HCT116 (cell line): ENCODE measurements around the gene IL12B. TPM values are rescaled to one million over a fixed set of nuclear protein-coding genes. Genes with fewer than 3 reads are reported as not detected.

Source experiments
- ATAC-seq: fragments of 200-7000 bp; cut with Tn5 transposase; 2 replicates; pipeline ENCODE4 v1.9.1; 2020; ENCODE audit warnings: mild to moderate bottlenecking, moderate library complexity
- BruUV-seq: library from RNA; stranded (reverse); fragments of 400-500 nt; replicated peaks from 2 replicates; lab custom pipeline; 2021; lab: Mats Ljungman, UMichigan
- CTCF ChIA-PET: fragments of 300-600 bp; sonication (Branson Sonifier 250); formaldehyde crosslinking; loops from one replicate; lab custom pipeline; 2021; ENCODE audit warnings: antibody characterized with exemption; lab: Charles Lee
- POLR2A ChIA-PET: fragments of 300-600, 350-600 bp; sonication (Branson Sonifier 250); formaldehyde crosslinking; loops from one replicate; lab custom pipeline; 2021; ENCODE audit warnings: antibody characterized with exemption; lab: Charles Lee
- RAD21 ChIA-PET, 2 experiments: fragments of 300-600 bp; sonication (Branson Sonifier 250); formaldehyde crosslinking; loops; one replicate each; lab custom pipeline; 2023; ENCODE audit warnings: low total read pairs in 2 of 2; ENCODE audit not compliant: uncharacterized antibody in 2 of 2, unreplicated experiment in 2 of 2, low non-redundant PET in 1 of 2; lab: Charles Lee
- DNase-seq: peaks from one replicate; pipeline ENCODE4 v3.0.0-alpha.2; 2010; ENCODE audit warnings: low read depth, low spot score
- H2AFZ ChIP-seq: fragments of 200-600 bp; shearing (Covaris generic), sonication (generic); 2 replicates; pipeline ENCODE4 v1.6.1; 2017; ENCODE audit warnings: low read depth, mixed run types, mixed read lengths, antibody characterized with exemption, low read length; ENCODE audit not compliant: poor library complexity, severe bottlenecking
- H3K27ac ChIP-seq: 2 replicates; pipeline ENCODE4 v1.5.1; 2012; ENCODE audit warnings: low read depth, low read length
- H3K27me3 ChIP-seq: fragments of 200-600 bp; sonication (generic); 2 replicates; pipeline ENCODE4 v1.6.1; 2016; ENCODE audit warnings: mixed run types, low read length, mixed read lengths; ENCODE audit not compliant: insufficient read depth
- H3K36me3 ChIP-seq, 2 experiments: fragments of 200-500 bp in 1 of 2; fragments of 200-600 bp in 1 of 2; sonication (Bioruptor generic) in 1 of 2; sonication (generic) in 1 of 2; 2 replicates each; pipeline versions ENCODE4 v1.5.1 to v1.6.1; 2014 to 2016; ENCODE audit warnings: low read length in 2 of 2, inconsistent platforms in 1 of 2, mixed read lengths in 1 of 2, mixed run types in 1 of 2; ENCODE audit not compliant: insufficient read depth in 2 of 2, control insufficient read depth in 1 of 2
- H3K4me1 ChIP-seq, 2 experiments: fragments of 200-600 bp in 1 of 2; sonication (generic) in 1 of 2; 2 replicates each; pipeline versions ENCODE4 v1.5.1 to v1.6.1; 2012 to 2017; ENCODE audit warnings: low read length in 2 of 2, inconsistent platforms in 1 of 2, mild to moderate bottlenecking in 1 of 2, mixed read lengths in 1 of 2, mixed run types in 1 of 2, moderate library complexity in 1 of 2; ENCODE audit not compliant: insufficient read depth in 2 of 2, control insufficient read depth in 1 of 2
- H3K4me2 ChIP-seq: fragments of 200-600 bp; sonication (generic); 2 replicates; pipeline ENCODE4 v1.6.1; 2017; ENCODE audit warnings: mixed run types, low read length, mixed read lengths
- H3K4me3 ChIP-seq, 2 experiments: fragments of 200-600 bp in 1 of 2; sonication (generic) in 1 of 2; replicated peaks in 1 of 2; 2 replicates each; pipeline ENCODE4 v1.5.1; 2011 to 2016; ENCODE audit warnings: low read length in 2 of 2, control low read depth in 1 of 2, low read depth in 1 of 2, mild to moderate bottlenecking in 1 of 2, mixed read lengths in 1 of 2, mixed run types in 1 of 2
- H3K79me2 ChIP-seq: fragments of 200-600 bp; sonication (generic); 2 replicates; pipeline ENCODE4 v1.6.1; 2017; ENCODE audit warnings: mild to moderate bottlenecking, mixed run types, low read length, moderate library complexity, mixed read lengths; ENCODE audit not compliant: insufficient read depth
- H3K9ac ChIP-seq: fragments of 200-600 bp; sonication (generic); 2 replicates; pipeline ENCODE4 v1.6.1; 2016; ENCODE audit warnings: low read length, mixed read lengths
- H3K9me2 ChIP-seq: fragments of 200-600 bp; sonication (generic), shearing (Covaris generic); 2 replicates; pipeline ENCODE4 v1.6.1; 2017; ENCODE audit warnings: mixed run types, mild to moderate bottlenecking, moderate library complexity; ENCODE audit not compliant: insufficient read depth
- H3K9me3 ChIP-seq, 2 experiments: fragments of 200-500 bp in 1 of 2; fragments of 200-600 bp in 1 of 2; sonication (Bioruptor generic) in 1 of 2; sonication (generic) in 1 of 2; 2 replicates each; pipeline ENCODE4 v1.6.1; 2014 to 2017; ENCODE audit warnings: low read length in 2 of 2, mixed read lengths in 2 of 2, inconsistent platforms in 1 of 2, low read depth in 1 of 2, mild to moderate bottlenecking in 1 of 2, mixed run types in 1 of 2, moderate library complexity in 1 of 2; ENCODE audit not compliant: control insufficient read depth in 1 of 2, insufficient read depth in 1 of 2
- H4K20me1 ChIP-seq: fragments of 200-600 bp; sonication (generic), shearing (Covaris generic); 2 replicates; pipeline ENCODE4 v1.6.1; 2017; ENCODE audit warnings: mixed run types, mild to moderate bottlenecking, moderate library complexity; ENCODE audit not compliant: insufficient read depth
- ATF3 ChIP-seq: IDR thresholded peaks from 2 replicates; pipeline ENCODE4 v1.6.1; 2012
- EGR1 ChIP-seq: IDR thresholded peaks from 2 replicates; pipeline ENCODE4 v1.6.1; 2012; ENCODE audit warnings: low read depth
- FOSL1 ChIP-seq: IDR thresholded peaks from 2 replicates; pipeline ENCODE4 v1.6.1; 2012; ENCODE audit warnings: low read depth
- RAD21 ChIP-seq: IDR thresholded peaks from 2 replicates; pipeline ENCODE4 v1.6.1; 2012; ENCODE audit warnings: low read depth, mild to moderate bottlenecking
- SIN3A ChIP-seq: IDR thresholded peaks from 2 replicates; pipeline ENCODE4 v1.6.1; 2012; ENCODE audit warnings: low read depth
- SP1 ChIP-seq: IDR thresholded peaks from 2 replicates; pipeline ENCODE4 v1.6.1; 2012; ENCODE audit warnings: low read depth
- TCF7L2 ChIP-seq: IDR thresholded peaks from 2 replicates; pipeline ENCODE4 v1.7.0; 2011; ENCODE audit warnings: borderline replicate concordance, inconsistent platforms; ENCODE audit not compliant: insufficient read depth, insufficient read length; ENCODE audit errors: extremely low read depth
- YY1 ChIP-seq: IDR thresholded peaks from 2 replicates; pipeline ENCODE4 v1.6.1; 2011; ENCODE audit warnings: low read length, low read depth, moderate library complexity, mild to moderate bottlenecking; ENCODE audit not compliant: insufficient replicate concordance; ENCODE audit errors: extremely low read depth
- ZBTB33 ChIP-seq: IDR thresholded peaks from 2 replicates; pipeline ENCODE4 v1.6.1; 2011; ENCODE audit warnings: mild to moderate bottlenecking, low read length, moderate library complexity; ENCODE audit not compliant: insufficient replicate concordance; ENCODE audit errors: extremely low read depth
- ZFX ChIP-seq: fragments of 450-650 bp; IDR thresholded peaks from 2 replicates; pipeline ENCODE4 v1.6.1; 2017
- intact Hi-C: fragments of 100-400 bp; cut with micrococcal nuclease; formaldehyde crosslinking; loops from 2 replicates; pipeline ENCODE4 v1.10.0; 2022
- total RNA-seq: library from RNA; stranded (reverse); gene quantifications from one replicate; pipeline ENCODE4 v1.2.1, GENCODE V29; 2021; ENCODE audit not compliant: unreplicated experiment

Gene IL12B
- total RNA-seq, 1 experiment from 2014 or later: not detected

GRCh38 chr5:159311063-159311462 lies 19.2 kb downstream of the IL12B start:
- H3K79me2 ChIP-seq: no peaks in the 10 kb centered on the region
- no peak overlapping the region for H3K9ac ChIP-seq
- H3K4me2 ChIP-seq: no peak overlapping the region
- no peaks in the 10 kb centered on the region for H3K36me3 ChIP-seq
- BruUV-seq: no TSS peak
- no peaks in the 10 kb centered on the region for H3K4me1 ChIP-seq
- no peaks in the 10 kb centered on the region for H4K20me1 ChIP-seq
- POLR2A ChIA-PET: no interaction called here
- H3K9me3 ChIP-seq: no peaks in the 10 kb centered on the region
- intact Hi-C loops: no loop called here
- DNase-seq: no peak
- RAD21 ChIA-PET: no interaction called here
- CTCF ChIA-PET: interaction anchor here (0.9 kb wide), 1 partner anchor 154 kb away, joined by 3 read pairs; no protein-coding TSS in a partner anchor
- H3K9me2 ChIP-seq: no peaks in the 10 kb centered on the region
- H3K4me3 ChIP-seq: no peak overlapping the region
- H3K27ac ChIP-seq: no peak overlapping the region
- H2AFZ ChIP-seq: no peak overlapping the region
- TF ChIP-seq FOSL1: no peak
- no peak for TF ChIP-seq RAD21
- TF ChIP-seq, all 23 proteins: peak for 0
- no peak for ATAC-seq
- H3K27me3 ChIP-seq: no peaks in the 10 kb centered on the region

GRCh38 chr5:159310511-159310910 lies 19.8 kb downstream of the IL12B start:
- Histone ChIP-seq H4K20me1 (no peaks in the 10 kb centered on the region), H3K9me3 (no peaks in the 10 kb centered on the region), H3K27me3 (no peaks in the 10 kb centered on the region), H3K79me2 (no peaks in the 10 kb centered on the region), H3K4me3 (no peak overlapping the region), H3K9ac (no peak overlapping the region), H2AFZ (no peak overlapping the region), H3K4me2 (no peak overlapping the region), H3K27ac (no peak overlapping the region), H3K4me1 (no peaks in the 10 kb centered on the region), H3K36me3 (no peaks in the 10 kb centered on the region), H3K9me2 (no peaks in the 10 kb centered on the region)
- intact Hi-C loops: no loop called here
- RAD21 ChIA-PET: interaction anchor here in 1 of 2 experiments (0.7 kb wide), 1 partner anchor 85 kb away, joined by 8 read pairs; no protein-coding TSS in a partner anchor
- CTCF ChIA-PET: interaction anchor here (0.9 kb wide), 1 partner anchor 154 kb away, joined by 3 read pairs; no protein-coding TSS in a partner anchor
- DNase-seq: no peak
- TF ChIP-seq YY1 (no peak), ZBTB33 (no peak), EGR1 (no peak), SIN3A (no peak), FOSL1 (no peak), ATF3 (no peak), ZFX (no peak), RAD21 (no peak), SP1 (no peak), TCF7L2 (no peak)
- POLR2A ChIA-PET: no interaction called here
- no peak for ATAC-seq
- no TSS peak for BruUV-seq
